BLaER1 treated with 17β-estradiol and CSF1 and Interleukin-3, amounts not matched to agents 10 nM and 100 nM (cell line): Measurements from ENCODE around the gene CXXC5.

Source experiments
- H3K27ac ChIP-seq, 11 experiments: shearing (Covaris generic); formaldehyde crosslinking; 2 replicates each; pipeline ENCODE4 v1.8.1; 2022
- H3K27me3 ChIP-seq, 11 experiments: shearing (Covaris generic); formaldehyde crosslinking; 2 replicates each; pipeline ENCODE4 v1.8.1; 2022
- H3K36me3 ChIP-seq, 11 experiments: shearing (Covaris generic); formaldehyde crosslinking; 2 replicates each; pipeline ENCODE4 v1.8.1; 2022
- H3K4me1 ChIP-seq, 10 experiments: shearing (Covaris generic); formaldehyde crosslinking; 2 replicates each; pipeline ENCODE4 v1.8.1; 2022
- H3K4me2 ChIP-seq, 11 experiments: shearing (Covaris generic); formaldehyde crosslinking; 2 replicates each; pipeline ENCODE4 v1.8.1; 2022
- H3K4me3 ChIP-seq, 10 experiments: shearing (Covaris generic); formaldehyde crosslinking; 2 replicates each; pipeline ENCODE4 v1.8.1; 2022
- H3K9ac ChIP-seq, 11 experiments: shearing (Covaris generic); formaldehyde crosslinking; 2 replicates each; pipeline ENCODE4 v1.8.1; 2022
- H3K9me3 ChIP-seq, 11 experiments: shearing (Covaris generic); formaldehyde crosslinking; replicated peaks in 1 of 11; 2 replicates each; pipeline ENCODE4 v1.8.1; 2022
- H4K20me1 ChIP-seq, 11 experiments: shearing (Covaris generic); formaldehyde crosslinking; 2 replicates each; pipeline ENCODE4 v1.8.1; 2022
- Cebpa-rat ChIP-seq, 11 experiments: shearing (Covaris generic); IDR thresholded peaks; 2 replicates each; pipeline ENCODE4 v1.8.1; 2022

Gene CXXC5

DNA sequence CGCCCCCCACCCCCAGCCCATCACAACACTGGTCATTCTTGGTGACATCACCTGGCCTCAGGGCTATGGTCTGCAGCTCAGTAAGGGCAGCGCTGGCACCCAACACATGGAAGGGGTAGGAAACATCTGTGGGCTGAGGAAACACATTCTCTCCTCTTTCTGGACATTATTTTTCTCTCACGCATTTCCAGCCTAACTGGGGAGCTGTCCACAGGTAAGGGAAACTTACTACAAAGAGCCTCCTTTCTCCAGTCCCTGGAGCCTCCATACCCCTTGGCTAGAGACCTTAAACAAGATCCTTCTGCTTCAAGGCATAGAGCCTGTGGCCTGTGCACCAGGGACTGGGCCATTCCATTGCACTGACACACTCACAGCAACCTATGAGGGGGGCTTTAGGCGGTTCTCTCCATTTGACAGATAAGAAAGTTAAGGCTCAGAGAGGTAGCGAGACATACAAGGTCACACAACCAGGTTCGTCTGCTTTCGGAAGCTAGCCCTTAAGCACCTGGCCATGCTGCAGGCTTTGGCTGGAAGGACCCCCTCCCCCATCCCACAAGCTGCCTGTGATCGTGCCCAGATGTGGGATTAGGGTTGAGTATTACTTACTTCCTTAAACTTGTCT lies 40.7 kb downstream of the CXXC5 start:
- no peak overlapping the region for H3K9ac ChIP-seq
- H3K4me3 ChIP-seq, result no peak overlapping the region
- peak overlapping the region; percentile 72 to 96 (median 83) for H3K4me2 ChIP-seq
- no peaks in the 10 kb centered on the region; a peak in 1 of 22 replicates for H3K27me3 ChIP-seq
- H3K27ac ChIP-seq, result no peak overlapping the region
- H3K4me1 ChIP-seq, result peaks cover 48 to 89% (median 80%) of the 10 kb centered on the region in 10 experiments
- H3K9me3 ChIP-seq, result no peaks in the 10 kb centered on the region
- no peak for TF ChIP-seq Cebpa-rat (IDR thresholded peaks at IDR 0.05)
- H4K20me1 ChIP-seq, result peaks cover 0 to 49% (median 17%) of the 10 kb centered on the region in 11 experiments; a peak in 12 of 22 replicates
- H3K36me3 ChIP-seq, result peaks cover 0 to 4% (median 0%) of the 10 kb centered on the region in 11 experiments; a peak in 2 of 22 replicates

DNA sequence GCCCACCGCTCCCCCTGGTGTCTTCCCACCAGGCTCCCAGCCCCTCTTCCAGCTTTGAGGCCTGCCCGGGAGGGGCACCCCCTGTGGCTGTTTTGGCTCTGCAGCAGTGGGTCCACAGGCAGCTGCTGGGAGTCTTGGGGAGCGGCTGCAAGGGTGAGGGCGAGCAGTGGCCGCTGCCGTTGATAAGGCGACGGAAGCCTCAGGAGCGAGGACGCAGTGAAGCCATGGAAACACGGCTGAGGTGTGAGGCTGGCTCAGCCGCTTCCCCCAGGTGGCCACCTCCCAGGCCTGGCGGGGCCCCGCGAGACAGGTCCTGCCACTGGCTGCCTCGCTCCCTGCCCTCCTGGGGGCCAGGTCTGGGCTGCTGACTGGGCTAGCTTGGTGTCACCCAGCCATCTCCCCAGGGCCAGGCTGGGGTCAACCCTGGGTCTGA lies 41.5 kb downstream of the CXXC5 start:
- Histone ChIP-seq H3K9ac (peak overlapping the region in 9 of 11 experiments; percentile 2 to 60 (median 45); a peak in 12 of 22 replicates), H3K4me1 (peaks cover 40 to 83% (median 72%) of the 10 kb centered on the region in 10 experiments), H3K36me3 (peaks cover 0 to 4% (median 0%) of the 10 kb centered on the region in 11 experiments; a peak in 1 of 22 replicates), H4K20me1 (peaks cover 0 to 45% (median 17%) of the 10 kb centered on the region in 11 experiments; a peak in 12 of 22 replicates), H3K27me3 (no peaks in the 10 kb centered on the region; a peak in 1 of 22 replicates), H3K4me2 (peak overlapping the region; percentile 72 to 96 (median 83)), H3K4me3 (no peak overlapping the region), H3K9me3 (no peaks in the 10 kb centered on the region), H3K27ac (peak overlapping the region in 3 of 11 experiments; percentile 33 to 54 (median 33); a peak in 6 of 22 replicates)
- TF ChIP-seq Cebpa-rat (IDR thresholded peaks at IDR 0.05), result no peak

DNA sequence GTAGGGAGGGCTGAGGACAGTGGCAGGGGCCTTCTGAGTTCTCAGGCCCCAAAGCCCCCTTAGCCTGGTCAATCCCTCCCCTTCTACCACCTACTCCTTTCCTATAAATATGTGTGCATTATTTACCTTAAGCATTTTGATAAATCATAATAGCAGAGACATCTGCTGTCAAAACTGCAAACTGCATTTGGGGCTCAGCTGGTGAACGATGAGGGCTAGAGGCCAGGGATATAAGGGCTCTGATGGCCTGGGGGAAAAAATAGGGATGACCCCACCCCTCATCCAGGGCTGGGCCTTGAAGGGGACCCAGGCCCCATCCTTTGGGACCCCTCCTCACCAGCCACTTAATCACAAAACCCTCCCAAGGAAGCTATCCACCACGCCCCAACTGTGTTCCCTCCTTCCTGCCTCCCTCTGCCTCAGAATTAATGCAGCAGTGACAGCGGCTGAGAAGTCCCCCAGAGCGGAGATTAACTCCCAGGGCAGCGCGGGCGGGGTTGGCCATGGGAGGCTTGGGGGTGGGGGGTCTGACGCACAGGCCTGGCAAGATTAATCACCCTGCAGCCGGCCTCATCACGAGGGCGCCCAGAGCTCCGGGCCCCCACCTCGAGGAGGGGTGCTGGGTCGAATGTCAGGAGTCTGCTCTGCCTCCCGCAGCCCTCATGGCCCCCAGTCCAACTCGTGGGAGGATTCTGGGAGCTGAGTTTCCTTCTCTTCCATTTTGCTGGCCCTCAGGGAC lies 42.1 kb downstream of the CXXC5 start:
- H3K27ac ChIP-seq, result peak overlapping the region in 1 of 11 experiments; percentile 54; a peak in 3 of 22 replicates
- no peak overlapping the region for H3K4me3 ChIP-seq
- peak overlapping the region in 8 of 11 experiments; percentile 2 to 60 (median 48); a peak in 11 of 22 replicates for H3K9ac ChIP-seq
- no peaks in the 10 kb centered on the region for H3K9me3 ChIP-seq
- peaks cover 0 to 2% (median 0%) of the 10 kb centered on the region in 11 experiments; a peak in 1 of 22 replicates for H3K36me3 ChIP-seq
- H3K4me2 ChIP-seq, result peak overlapping the region; percentile 72 to 96 (median 83)
- peaks cover 35 to 77% (median 66%) of the 10 kb centered on the region in 10 experiments for H3K4me1 ChIP-seq
- peaks cover 0 to 39% (median 17%) of the 10 kb centered on the region in 11 experiments; a peak in 12 of 22 replicates for H4K20me1 ChIP-seq
- TF ChIP-seq Cebpa-rat (IDR thresholded peaks at IDR 0.05), result no peak
- no peaks in the 10 kb centered on the region; a peak in 1 of 22 replicates for H3K27me3 ChIP-seq

DNA sequence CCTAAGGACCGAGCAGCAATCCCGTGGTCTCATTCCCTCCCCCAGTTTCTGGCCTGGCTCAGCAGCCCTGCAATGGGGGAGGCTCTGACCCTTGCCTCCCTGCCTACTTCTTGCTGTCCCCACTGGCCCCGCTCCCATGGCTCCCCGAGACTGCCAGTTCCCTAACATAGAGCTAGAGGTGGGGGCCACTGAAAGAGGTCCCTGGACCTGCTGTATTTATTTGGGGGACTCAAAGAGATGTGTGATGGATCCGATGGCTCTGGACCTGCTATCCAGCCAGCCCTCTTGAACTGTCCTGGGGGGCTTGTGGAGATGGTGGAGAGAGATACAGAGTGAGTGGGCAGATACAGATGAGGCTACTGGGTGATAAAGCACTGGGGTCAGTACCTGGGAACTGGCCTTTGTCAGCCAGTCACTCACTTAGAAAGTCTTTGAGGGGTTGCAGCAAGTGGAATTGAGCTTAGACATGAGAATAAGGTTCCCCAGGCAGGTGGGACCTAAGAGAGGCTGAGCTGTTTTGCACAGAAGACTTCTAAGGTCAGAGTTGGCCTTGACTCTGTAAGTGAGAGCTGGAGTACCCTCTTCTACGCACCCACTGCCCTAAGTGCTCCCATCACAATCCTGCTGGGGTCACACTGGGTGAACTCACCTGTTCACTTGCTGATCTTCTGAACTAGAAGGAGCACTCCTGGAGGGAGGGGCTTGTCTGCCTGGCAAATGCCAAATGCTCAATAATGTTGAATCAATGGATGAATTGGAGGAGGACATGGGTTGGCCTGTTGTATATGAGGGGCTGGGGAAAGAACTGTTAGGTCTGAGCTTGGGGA lies 42.9 kb downstream of the CXXC5 start:
- Histone ChIP-seq H3K27ac (no peak overlapping the region), H4K20me1 (peaks cover 0 to 38% (median 17%) of the 10 kb centered on the region in 11 experiments; a peak in 11 of 22 replicates), H3K4me1 (peaks cover 33 to 74% (median 64%) of the 10 kb centered on the region in 10 experiments), H3K36me3 (no peaks in the 10 kb centered on the region; a peak in 1 of 22 replicates), H3K27me3 (peaks cover 0 to under 1% (median 0%) of the 10 kb centered on the region in 11 experiments; a peak in 1 of 22 replicates), H3K9ac (peak overlapping the region in 2 of 11 experiments; percentile 29 to 38; a peak in 3 of 22 replicates), H3K9me3 (no peaks in the 10 kb centered on the region), H3K4me2 (peak overlapping the region in 9 of 11 experiments; percentile 15 to 96 (median 81); a peak in 10 of 22 replicates), H3K4me3 (no peak overlapping the region)
- TF ChIP-seq Cebpa-rat (IDR thresholded peaks at IDR 0.05), result no peak

DNA sequence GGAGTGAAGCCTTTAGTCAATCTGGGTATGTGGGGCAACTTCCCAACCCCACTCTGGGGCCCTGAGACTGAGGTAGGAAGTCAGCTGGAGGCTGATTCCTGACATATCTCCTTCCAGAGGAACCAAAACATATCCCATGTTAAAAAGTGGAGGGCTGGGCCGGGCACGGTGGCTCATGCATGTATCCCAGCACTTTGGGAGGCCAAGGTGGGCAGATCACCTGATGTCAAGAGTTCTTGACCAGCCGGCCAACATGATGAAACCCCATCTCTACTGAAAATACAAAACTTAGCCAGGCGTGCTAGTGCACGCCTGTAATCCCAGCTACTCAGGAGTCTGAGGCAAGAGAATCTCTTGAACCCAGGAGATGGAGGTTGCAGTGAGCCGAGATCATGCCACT lies 44.0 kb downstream of the CXXC5 start:
- H3K27me3 ChIP-seq, result peaks cover 0 to 11% (median 0%) of the 10 kb centered on the region in 11 experiments; a peak in 5 of 22 replicates
- no peak for TF ChIP-seq Cebpa-rat (IDR thresholded peaks at IDR 0.05)
- H3K4me3 ChIP-seq, result no peak overlapping the region
- no peak overlapping the region for H3K9ac ChIP-seq
- peaks cover 36 to 74% (median 64%) of the 10 kb centered on the region in 10 experiments for H3K4me1 ChIP-seq
- peaks cover 0 to 30% (median 12%) of the 10 kb centered on the region in 11 experiments; a peak in 11 of 22 replicates for H4K20me1 ChIP-seq
- no peak overlapping the region for H3K4me2 ChIP-seq
- H3K9me3 ChIP-seq, result no peaks in the 10 kb centered on the region
- H3K27ac ChIP-seq, result no peak overlapping the region
- no peaks in the 10 kb centered on the region for H3K36me3 ChIP-seq

DNA sequence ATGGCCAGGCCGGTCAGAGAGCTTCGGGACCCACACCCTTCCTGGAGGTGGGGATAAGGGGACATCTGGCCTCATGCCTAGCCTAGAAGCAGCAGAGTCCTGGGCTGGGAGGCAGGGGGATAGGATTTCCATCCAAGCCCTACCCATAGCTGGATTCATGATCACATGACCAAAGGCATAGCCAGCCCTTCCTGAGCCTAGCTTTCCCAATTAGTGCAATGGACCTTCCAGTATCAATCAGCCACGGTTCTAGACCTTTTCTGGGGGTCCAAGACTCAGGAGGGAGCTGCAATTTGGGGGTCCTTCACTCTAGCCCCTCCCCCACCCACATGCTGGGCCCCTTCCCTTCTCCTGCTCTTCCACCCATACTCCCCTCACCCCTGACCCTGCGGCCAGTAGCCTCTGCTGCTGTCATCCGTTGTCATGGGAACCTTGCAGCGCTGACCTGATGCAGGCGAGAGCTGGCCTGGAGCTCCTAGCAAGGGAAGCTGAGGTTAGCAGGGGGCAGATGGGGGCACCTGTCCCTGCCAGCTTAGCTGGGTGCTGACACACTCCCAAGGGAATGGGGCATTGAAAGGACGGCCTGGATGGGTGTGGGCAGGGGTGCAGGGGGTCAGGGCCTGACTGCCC lies 44.6 kb downstream of the CXXC5 start:
- Histone ChIP-seq H3K9ac (no peak overlapping the region), H3K27me3 (peaks cover 0 to 13% (median 0%) of the 10 kb centered on the region in 11 experiments; a peak in 5 of 22 replicates), H3K4me1 (peaks cover 36 to 74% (median 64%) of the 10 kb centered on the region in 10 experiments), H3K9me3 (no peaks in the 10 kb centered on the region), H3K4me3 (no peak overlapping the region), H4K20me1 (peaks cover 0 to 30% (median 12%) of the 10 kb centered on the region in 11 experiments; a peak in 11 of 22 replicates), H3K36me3 (no peaks in the 10 kb centered on the region), H3K27ac (no peak overlapping the region), H3K4me2 (peak overlapping the region in 4 of 11 experiments; percentile 5 to 31 (median 10); a peak in 5 of 22 replicates)
- no peak for TF ChIP-seq Cebpa-rat (IDR thresholded peaks at IDR 0.05)

DNA sequence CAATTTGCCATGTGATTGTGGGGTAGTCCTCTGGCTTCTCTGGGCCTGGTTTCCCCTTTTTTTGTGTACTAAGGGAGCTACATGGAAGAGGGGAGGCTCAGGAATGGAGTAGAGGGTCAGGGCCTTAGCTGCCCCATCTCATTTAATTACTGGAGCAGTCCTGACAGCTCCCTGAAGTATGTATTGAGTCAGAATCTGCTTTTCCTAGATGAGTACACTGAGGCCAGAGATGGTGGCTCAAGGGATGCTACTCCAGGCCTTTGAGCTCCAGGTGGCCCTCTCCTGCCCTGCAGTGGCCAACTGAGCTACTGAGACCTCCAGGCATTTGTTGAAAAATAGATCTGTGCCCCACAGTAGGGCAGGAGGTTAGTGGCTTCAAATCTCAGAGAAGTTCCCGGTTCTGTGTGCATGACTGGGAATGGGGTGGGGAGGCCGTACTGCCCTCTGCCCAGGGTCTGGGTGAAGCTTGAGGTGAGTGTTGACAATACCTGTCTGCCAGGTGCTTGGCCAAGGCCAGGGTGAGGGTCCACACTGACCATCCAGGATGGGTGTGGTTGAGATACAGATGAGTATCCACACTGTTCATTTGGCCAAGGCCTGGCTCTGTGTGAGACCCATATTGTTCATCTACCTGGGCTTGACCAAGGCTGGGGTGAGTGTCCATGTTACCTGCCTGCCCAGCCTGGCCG lies 45.7 kb downstream of the CXXC5 start:
- Histone ChIP-seq H3K4me3 (no peak overlapping the region), H3K4me1 (peaks cover 40 to 74% (median 65%) of the 10 kb centered on the region in 10 experiments), H4K20me1 (peaks cover 0 to 22% (median 10%) of the 10 kb centered on the region in 11 experiments; a peak in 11 of 22 replicates), H3K27me3 (peaks cover 0 to 13% (median 0%) of the 10 kb centered on the region in 11 experiments; a peak in 5 of 22 replicates), H3K9ac (no peak overlapping the region), H3K9me3 (no peaks in the 10 kb centered on the region), H3K27ac (no peak overlapping the region), H3K36me3 (no peaks in the 10 kb centered on the region), H3K4me2 (0 out of 22 replicates have a peak overlapping the region, but pooled peaks of 1 of the 11 experiments have one; percentile 5)
- no peak for TF ChIP-seq Cebpa-rat (IDR thresholded peaks at IDR 0.05)
